Endothelial cell of umbilical vein (primary cell): ENCODE measurements around the gene CMTM8. TPM values are rescaled to one million over a fixed set of nuclear protein-coding genes. Genes with fewer than 3 reads are reported as not detected.
A peak's percentile ranks its signal among the peaks of the same experiment; 100 is the strongest.

Experiments
- BruUV-seq: library from RNA; stranded (reverse); fragments of 400-500 nt; replicated peaks from 2 replicates; lab custom pipeline; 2021; lab: Mats Ljungman, UMichigan
- CTCF ChIA-PET: fragments of 300-600, 350-600 bp; sonication (Branson Sonifier 250); formaldehyde crosslinking; loops from one replicate; lab custom pipeline; 2021; ENCODE audit warnings: antibody characterized with exemption, inconsistent platforms; lab: Charles Lee
- POLR2A ChIA-PET: fragments of 300-600, 350-600 bp; sonication (Branson Sonifier 250); formaldehyde crosslinking; loops from one replicate; lab custom pipeline; 2021; ENCODE audit warnings: antibody characterized with exemption, inconsistent platforms; lab: Charles Lee
- DNase-seq: peaks from one replicate; pipeline ENCODE4 v3.0.0-alpha.2; 2011; ENCODE audit warnings: low read depth, low spot score
- FAIRE-seq: peaks from 2 replicates; lab custom pipeline; 2011; peaks lifted over from hg19 to GRCh38; lab: Jason Lieb, UNC
- H2AFZ ChIP-seq: 2 replicates; pipeline ENCODE4 v1.6.0; 2012; ENCODE audit warnings: low read depth, low read length, control low read depth, inconsistent platforms
- H3K27ac ChIP-seq: 2 replicates; pipeline ENCODE4 v1.5.1; 2011; ENCODE audit warnings: low read depth, mild to moderate bottlenecking, control low read depth, low read length, moderate library complexity; ENCODE audit not compliant: insufficient read depth
- H3K27me3 ChIP-seq, 2 experiments: 2 replicates each; pipeline versions ENCODE4 v1.6.0 to v1.6.1; 2011; ENCODE audit warnings: low read length in 2 of 2, mixed read lengths in 1 of 2; ENCODE audit not compliant: control insufficient read depth in 2 of 2, insufficient read depth in 2 of 2
- H3K36me3 ChIP-seq, 2 experiments: 2 replicates in 1 of 2; 3 replicates in 1 of 2; pipeline ENCODE4 v1.5.1; 2011; ENCODE audit warnings: low read length in 2 of 2, mild to moderate bottlenecking in 1 of 2, moderate library complexity in 1 of 2; ENCODE audit not compliant: control insufficient read depth in 2 of 2, insufficient read depth in 2 of 2; ENCODE audit errors: extremely low read depth in 1 of 2
- H3K4me1 ChIP-seq: 3 replicates; pipeline ENCODE4 v1.5.1; 2011; ENCODE audit warnings: mild to moderate bottlenecking, low read length; ENCODE audit not compliant: control insufficient read depth, insufficient read depth; ENCODE audit errors: extremely low read depth
- H3K4me2 ChIP-seq: 2 replicates; pipeline ENCODE4 v1.6.1; 2011; ENCODE audit warnings: low read length, control low read depth, mixed read lengths; ENCODE audit not compliant: insufficient read depth
- H3K4me3 ChIP-seq, 3 experiments: fragments of 200-600 bp in 1 of 3; sonication (generic), shearing (Covaris generic) in 1 of 3; replicated peaks in 1 of 3; 2 replicates each; pipeline ENCODE4 v1.5.1; 2011 to 2016; ENCODE audit warnings: control low read depth in 3 of 3, low read length in 3 of 3, mild to moderate bottlenecking in 2 of 3, inconsistent platforms in 1 of 3, low read depth in 1 of 3, moderate library complexity in 1 of 3; ENCODE audit not compliant: insufficient read depth in 1 of 3
- H3K79me2 ChIP-seq: 2 replicates; pipeline ENCODE4 v1.6.0; 2012; ENCODE audit warnings: low read length, inconsistent platforms; ENCODE audit not compliant: control insufficient read depth, insufficient read depth
- H3K9ac ChIP-seq: replicated peaks from 2 replicates; pipeline ENCODE3; 2011; ENCODE audit warnings: low read length, control low read depth; ENCODE audit not compliant: insufficient read depth; ENCODE audit errors: extremely low read depth
- H3K9me1 ChIP-seq: replicated peaks from 3 replicates; pipeline ENCODE4 v1.6.0; 2011; ENCODE audit warnings: mild to moderate bottlenecking, low read length; ENCODE audit not compliant: control insufficient read depth, insufficient read depth; ENCODE audit errors: extremely low read depth
- H3K9me3 ChIP-seq: replicated peaks from 2 replicates; pipeline ENCODE4 v1.5.1; 2012; ENCODE audit warnings: low read length, inconsistent platforms; ENCODE audit not compliant: control insufficient read depth, insufficient read depth
- H4K20me1 ChIP-seq: replicated peaks from 2 replicates; pipeline ENCODE3; 2011; ENCODE audit warnings: mild to moderate bottlenecking, low read length; ENCODE audit not compliant: control insufficient read depth, insufficient read depth; ENCODE audit errors: extremely low read depth
- CTCF ChIP-seq, 2 donors: IDR thresholded peaks; 1 replicate in 1 of 2; 2 replicates in 1 of 2; pipeline ENCODE4 v1.5.1; 2011; ENCODE audit warnings: low read length in 2 of 2, mild to moderate bottlenecking in 2 of 2, moderate library complexity in 2 of 2, control low read depth in 1 of 2, inconsistent platforms in 1 of 2, low read depth in 1 of 2; ENCODE audit not compliant: insufficient read depth in 1 of 2; ENCODE audit errors: extremely low read depth in 1 of 2
- GATA2 ChIP-seq: IDR thresholded peaks from 2 replicates; pipeline ENCODE4 v1.7.0; 2011; ENCODE audit warnings: low read depth, mild to moderate bottlenecking, moderate library complexity, mixed read lengths, low read length; ENCODE audit not compliant: insufficient read length, insufficient read depth
- MAX ChIP-seq: IDR thresholded peaks from 2 replicates; pipeline ENCODE4 v1.6.1; 2011; ENCODE audit not compliant: insufficient read depth, insufficient read length
- MYC ChIP-seq: IDR thresholded peaks from one replicate; pipeline ENCODE4 v1.6.1; 2011; ENCODE audit warnings: mild to moderate bottlenecking, low read depth, low read length
- POLR2A ChIP-seq: IDR thresholded peaks from 2 replicates; pipeline ENCODE4 v1.6.1; 2012; ENCODE audit warnings: low read depth, mild to moderate bottlenecking, control low read depth, low read length
- POLR2AphosphoS5 ChIP-seq: IDR thresholded peaks from 2 replicates; pipeline ENCODE4 v1.6.1; 2012; ENCODE audit warnings: low read depth, mild to moderate bottlenecking, control low read depth, low read length, moderate library complexity; ENCODE audit not compliant: insufficient read depth
- dilution Hi-C: fragments of 300-500 bp; cut with MboI; formaldehyde crosslinking; loops from one replicate; pipeline ENCODE4 v1.15.0; 2019; ENCODE audit warnings: low sequenced_read_pairs; ENCODE audit not compliant: extremely low pct_ligation_motif_present
- intact Hi-C: fragments of 100-400 bp; cut with micrococcal nuclease; formaldehyde crosslinking; loops from one replicate; pipeline ENCODE4 v1.10.0; 2022
- polyA plus RNA-seq, 4 experiments: library from polyadenylated mRNA; depleted of rRNA in 3 of 4; stranded (reverse) in 3 of 4; unstranded in 1 of 4; fragments of >200 nt; gene quantifications; 2 replicates each; pipeline versions ENCODE4 v1.2.1 to v1.2.3, GENCODE V29; 2011 to 2012; ENCODE audit warnings: missing spikeins in 1 of 4
- total RNA-seq: library from RNA; stranded (reverse); gene quantifications from 2 replicates; pipeline ENCODE4 v1.2.3, GENCODE V29; 2021

Gene CMTM8
- total and polyA plus RNA-seq, 2 donors (not counting 3 experiments of a cell fraction or from before 2014, with no cell fraction given) = 7.3 to 11.9 TPM

GRCh38 chr3:32391643-32392535 lies 153.4 kb downstream of the CMTM8 start, which contains the start of gene CMTM7:
Gene CMTM7, plus strand, starts transcription at chr3:32391853. Its CDS starts 54 bp downstream, at chr3:32391907.
- Histone ChIP-seq H3K9ac (peak within 1 kb of the TSS; percentile 95), H2AFZ (peak within 1 kb of the TSS; percentile 86), H4K20me1 (no peaks in the 10 kb centered on the region), H3K4me2 (peak within 1 kb of the TSS; percentile 91), H3K9me1 (no peaks in the 10 kb centered on the region), H3K27ac (peak within 1 kb of the TSS; percentile 77), H3K9me3 (no peaks in the 10 kb centered on the region), H3K4me3 (peak within 1 kb of the TSS; percentile 67 to 94 (median 82)), H3K27me3 (no peaks in the 10 kb centered on the region), H3K79me2 (peaks cover 50% of the 10 kb centered on the region), H3K36me3 (no peaks in the 10 kb centered on the region), H3K4me1 (peaks cover 14% of the 10 kb centered on the region)
- DNase-seq (peak; percentile 65), FAIRE-seq (peak; percentile 81)
- ChIA-PET POLR2A (no interaction called here), CTCF (interaction anchor here (0.8 to 3.4 kb wide), 8 partner anchors 8 to 216 kb away, joined by 3 to 31 read pairs (median 4); no protein-coding TSS in a partner anchor)
- dilution Hi-C loops = no loop called here
- TF ChIP-seq POLR2A = peak; percentile 93
- TF ChIP-seq MYC = no peak
- peak; percentile 81 for TF ChIP-seq POLR2AphosphoS5
- TF ChIP-seq MAX = no peak
- TF ChIP-seq GATA2 = no peak
- TF ChIP-seq CTCF (IDR thresholded peaks at IDR 0.05; ENCODE audit: extremely low read depth in 1 of 2, insufficient read depth in 1 of 2, low read depth in 1 of 2, low read length in 2 of 2) = no peak
- BruUV-seq = TSS peak; percentile 19
- intact Hi-C loops = loop anchor here (1.0 to 5.0 kb wide), 5 partner anchors 7 to 270 kb away; partner anchors contain the start of gene DYNC1LI1
